SU-DHL-6 (cell line): Measurements from ENCODE around the gene UROS.

Experiments
- EZH2phosphoT487 ChIP-seq: fragments of 200-600 bp; sonication (generic), shearing (Covaris generic); conservative IDR thresholded peaks from 2 replicates; pipeline ENCODE4 v1.6.1; 2018; ENCODE audit warnings: mild to moderate bottlenecking, antibody characterized with exemption, low read length, moderate library complexity, mixed read lengths
- TF ChIP-seq, protein P1 (sequence below): fragments of 200-600 bp; sonication (generic); IDR thresholded peaks from one replicate; pipeline ENCODE4 v1.5.1; 2017; ENCODE audit warnings: antibody characterized with exemption, mild to moderate bottlenecking, low read length, moderate library complexity; ENCODE audit not compliant: insufficient read depth, poor library complexity, severe bottlenecking

DNA sequence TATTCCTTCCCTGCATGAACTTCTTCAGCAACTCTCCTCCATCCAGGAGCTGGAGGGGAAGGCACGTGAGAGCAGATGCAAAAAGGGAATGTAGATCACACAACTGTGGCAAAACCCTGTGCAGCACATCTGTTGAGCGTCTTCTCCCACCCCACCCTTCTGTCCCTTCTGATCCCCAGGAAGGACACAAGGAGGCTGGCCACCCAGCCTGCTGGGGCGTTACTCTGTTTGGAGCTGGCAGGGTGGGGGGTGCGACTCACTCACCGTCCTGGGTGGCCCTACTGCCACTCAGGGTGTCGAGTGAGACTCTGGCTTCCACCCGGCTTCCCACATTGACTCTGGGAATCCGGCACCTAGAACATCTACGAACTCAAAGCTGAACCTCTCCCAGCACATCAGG is 37.3 kb downstream of the UROS start:
- TF ChIP-seq, protein P1, sequence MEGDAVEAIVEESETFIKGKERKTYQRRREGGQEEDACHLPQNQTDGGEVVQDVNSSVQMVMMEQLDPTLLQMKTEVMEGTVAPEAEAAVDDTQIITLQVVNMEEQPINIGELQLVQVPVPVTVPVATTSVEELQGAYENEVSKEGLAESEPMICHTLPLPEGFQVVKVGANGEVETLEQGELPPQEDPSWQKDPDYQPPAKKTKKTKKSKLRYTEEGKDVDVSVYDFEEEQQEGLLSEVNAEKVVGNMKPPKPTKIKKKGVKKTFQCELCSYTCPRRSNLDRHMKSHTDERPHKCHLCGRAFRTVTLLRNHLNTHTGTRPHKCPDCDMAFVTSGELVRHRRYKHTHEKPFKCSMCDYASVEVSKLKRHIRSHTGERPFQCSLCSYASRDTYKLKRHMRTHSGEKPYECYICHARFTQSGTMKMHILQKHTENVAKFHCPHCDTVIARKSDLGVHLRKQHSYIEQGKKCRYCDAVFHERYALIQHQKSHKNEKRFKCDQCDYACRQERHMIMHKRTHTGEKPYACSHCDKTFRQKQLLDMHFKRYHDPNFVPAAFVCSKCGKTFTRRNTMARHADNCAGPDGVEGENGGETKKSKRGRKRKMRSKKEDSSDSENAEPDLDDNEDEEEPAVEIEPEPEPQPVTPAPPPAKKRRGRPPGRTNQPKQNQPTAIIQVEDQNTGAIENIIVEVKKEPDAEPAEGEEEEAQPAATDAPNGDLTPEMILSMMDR: no peak
- TF ChIP-seq EZH2phosphoT487: no peak
